Measurements from ENCODE around the gene STPG3.

DNA sequence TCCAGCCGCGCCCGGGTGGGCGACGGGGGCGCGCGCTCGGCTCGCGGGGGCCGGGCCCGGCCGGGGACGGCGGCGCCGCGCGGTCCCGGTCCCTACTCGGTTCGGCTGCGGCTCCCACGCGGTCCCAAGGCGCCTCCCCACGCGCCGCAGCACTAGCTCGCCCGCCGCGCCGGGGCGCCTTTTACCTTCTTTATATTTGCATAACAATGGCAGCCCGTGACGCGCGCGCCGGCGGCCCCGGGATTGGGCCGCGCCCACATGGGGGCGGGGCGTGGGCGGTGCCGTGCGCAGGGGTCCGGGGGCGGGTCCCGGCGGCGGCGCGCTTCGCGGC is 51.0 kb downstream of the STPG3 start, which contains the start of gene NRARP:
- TF ChIP-seq CTCF (IDR thresholded peaks at IDR 0.05; ENCODE audit: low read depth, low read length) (no peak), POLR2A (IDR thresholded peaks at IDR 0.05; ENCODE audit: extremely low read depth, insufficient read length) (peak; percentile 54), MYC (IDR thresholded peaks at IDR 0.05; ENCODE audit: low read depth, low read length) (peak; percentile 38; the same call in 1 of the 2 replicates)
- TF ChIP-seq, protein P1, sequence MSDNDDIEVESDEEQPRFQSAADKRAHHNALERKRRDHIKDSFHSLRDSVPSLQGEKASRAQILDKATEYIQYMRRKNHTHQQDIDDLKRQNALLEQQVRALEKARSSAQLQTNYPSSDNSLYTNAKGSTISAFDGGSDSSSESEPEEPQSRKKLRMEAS (IDR thresholded peaks at IDR 0.05; ENCODE audit: low read depth, low read length), result 0 out of 2 replicates have a peak, but pooled peaks have one; percentile 42

Measured in NB4 (cell line).